GM23248 (cell line): ENCODE data around the gene BCL11B.

Experiments
- EZH2 ChIP-seq: fragments of 200-600 bp; sonication (generic); IDR thresholded peaks from 2 replicates; pipeline ENCODE4 v1.6.1; 2018; ENCODE audit warnings: antibody characterized with exemption, mild to moderate bottlenecking; ENCODE audit not compliant: insufficient read depth, poor library complexity, severe bottlenecking
- EZH2phosphoT487 ChIP-seq: fragments of 200-600 bp; sonication (generic); IDR thresholded peaks from 2 replicates; pipeline ENCODE4 v1.6.1; 2018; ENCODE audit warnings: antibody characterized with exemption, moderate library complexity, mild to moderate bottlenecking, low read depth; ENCODE audit not compliant: insufficient read depth

- TF ChIP-seq EZH2 (no peak), EZH2phosphoT487 (no peak)
Measured at GRCh38 chr14:99176156-99176945, 95.6 kb downstream of the BCL11B start.
